ENCODE measurements around the gene MYL11.

DNA sequence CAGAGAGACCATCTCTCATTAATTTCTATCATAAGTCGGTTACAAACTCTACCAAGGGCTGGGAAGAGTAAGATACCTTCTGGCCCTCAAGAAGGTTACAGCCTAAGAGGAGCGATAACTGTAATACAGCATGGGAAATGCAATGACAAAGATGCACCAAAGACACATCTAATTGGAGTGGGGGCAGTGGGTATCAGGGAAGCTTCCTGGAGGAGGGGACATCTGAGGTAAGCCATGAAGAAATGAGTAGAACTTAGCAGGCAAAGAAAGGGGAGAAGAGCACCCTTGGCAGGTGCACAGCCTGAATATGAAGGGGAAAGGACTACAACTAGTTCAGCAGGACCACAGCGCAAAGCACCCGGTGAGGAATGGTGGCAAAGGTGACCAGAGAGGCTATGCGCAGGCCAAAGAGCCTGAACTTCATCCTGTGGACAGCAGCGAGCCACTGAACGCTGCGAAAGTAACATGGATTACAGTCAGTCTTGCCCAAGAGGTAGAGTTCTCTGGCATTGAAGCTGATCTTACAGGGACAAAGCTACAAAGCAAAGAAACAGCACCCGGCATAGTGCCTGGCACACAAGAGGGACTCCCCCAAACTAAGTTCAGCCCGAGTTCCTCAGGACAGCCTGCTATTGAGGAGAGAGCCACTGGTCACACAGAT is 7.1 kb upstream of the MYL11 start:
- TF ChIP-seq, protein P1, sequence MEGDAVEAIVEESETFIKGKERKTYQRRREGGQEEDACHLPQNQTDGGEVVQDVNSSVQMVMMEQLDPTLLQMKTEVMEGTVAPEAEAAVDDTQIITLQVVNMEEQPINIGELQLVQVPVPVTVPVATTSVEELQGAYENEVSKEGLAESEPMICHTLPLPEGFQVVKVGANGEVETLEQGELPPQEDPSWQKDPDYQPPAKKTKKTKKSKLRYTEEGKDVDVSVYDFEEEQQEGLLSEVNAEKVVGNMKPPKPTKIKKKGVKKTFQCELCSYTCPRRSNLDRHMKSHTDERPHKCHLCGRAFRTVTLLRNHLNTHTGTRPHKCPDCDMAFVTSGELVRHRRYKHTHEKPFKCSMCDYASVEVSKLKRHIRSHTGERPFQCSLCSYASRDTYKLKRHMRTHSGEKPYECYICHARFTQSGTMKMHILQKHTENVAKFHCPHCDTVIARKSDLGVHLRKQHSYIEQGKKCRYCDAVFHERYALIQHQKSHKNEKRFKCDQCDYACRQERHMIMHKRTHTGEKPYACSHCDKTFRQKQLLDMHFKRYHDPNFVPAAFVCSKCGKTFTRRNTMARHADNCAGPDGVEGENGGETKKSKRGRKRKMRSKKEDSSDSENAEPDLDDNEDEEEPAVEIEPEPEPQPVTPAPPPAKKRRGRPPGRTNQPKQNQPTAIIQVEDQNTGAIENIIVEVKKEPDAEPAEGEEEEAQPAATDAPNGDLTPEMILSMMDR (IDR thresholded peaks at IDR 0.05; ENCODE audit: poor library complexity, severe bottlenecking) = no peak
- TF ChIP-seq POLR2AphosphoS5 (IDR thresholded peaks at IDR 0.05) = no peak
- TF ChIP-seq MXI1 (conservative IDR thresholded peaks at IDR 0.05; ENCODE audit: poor library complexity, severe bottlenecking) = no peak
- TF ChIP-seq EP300 (conservative IDR thresholded peaks at IDR 0.05; ENCODE audit: poor library complexity, severe bottlenecking) = no peak
- no peak for TF ChIP-seq EZH2 (IDR thresholded peaks at IDR 0.05; ENCODE audit: borderline replicate concordance, insufficient read depth, low read length, poor library complexity, severe bottlenecking)
- TF ChIP-seq SMC3 (conservative IDR thresholded peaks at IDR 0.05; ENCODE audit: poor library complexity) = no peak
- no peak for TF ChIP-seq TAF1 (IDR thresholded peaks at IDR 0.05; ENCODE audit: low read depth)
- TF ChIP-seq, protein P2, sequence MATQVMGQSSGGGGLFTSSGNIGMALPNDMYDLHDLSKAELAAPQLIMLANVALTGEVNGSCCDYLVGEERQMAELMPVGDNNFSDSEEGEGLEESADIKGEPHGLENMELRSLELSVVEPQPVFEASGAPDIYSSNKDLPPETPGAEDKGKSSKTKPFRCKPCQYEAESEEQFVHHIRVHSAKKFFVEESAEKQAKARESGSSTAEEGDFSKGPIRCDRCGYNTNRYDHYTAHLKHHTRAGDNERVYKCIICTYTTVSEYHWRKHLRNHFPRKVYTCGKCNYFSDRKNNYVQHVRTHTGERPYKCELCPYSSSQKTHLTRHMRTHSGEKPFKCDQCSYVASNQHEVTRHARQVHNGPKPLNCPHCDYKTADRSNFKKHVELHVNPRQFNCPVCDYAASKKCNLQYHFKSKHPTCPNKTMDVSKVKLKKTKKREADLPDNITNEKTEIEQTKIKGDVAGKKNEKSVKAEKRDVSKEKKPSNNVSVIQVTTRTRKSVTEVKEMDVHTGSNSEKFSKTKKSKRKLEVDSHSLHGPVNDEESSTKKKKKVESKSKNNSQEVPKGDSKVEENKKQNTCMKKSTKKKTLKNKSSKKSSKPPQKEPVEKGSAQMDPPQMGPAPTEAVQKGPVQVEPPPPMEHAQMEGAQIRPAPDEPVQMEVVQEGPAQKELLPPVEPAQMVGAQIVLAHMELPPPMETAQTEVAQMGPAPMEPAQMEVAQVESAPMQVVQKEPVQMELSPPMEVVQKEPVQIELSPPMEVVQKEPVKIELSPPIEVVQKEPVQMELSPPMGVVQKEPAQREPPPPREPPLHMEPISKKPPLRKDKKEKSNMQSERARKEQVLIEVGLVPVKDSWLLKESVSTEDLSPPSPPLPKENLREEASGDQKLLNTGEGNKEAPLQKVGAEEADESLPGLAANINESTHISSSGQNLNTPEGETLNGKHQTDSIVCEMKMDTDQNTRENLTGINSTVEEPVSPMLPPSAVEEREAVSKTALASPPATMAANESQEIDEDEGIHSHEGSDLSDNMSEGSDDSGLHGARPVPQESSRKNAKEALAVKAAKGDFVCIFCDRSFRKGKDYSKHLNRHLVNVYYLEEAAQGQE (IDR thresholded peaks at IDR 0.05; ENCODE audit: borderline replicate concordance) = no peak
- no peak for TF ChIP-seq RAD21 (conservative IDR thresholded peaks at IDR 0.05)
